SK-N-SH (cell line): ENCODE results near the gene FNDC1. TPM values are rescaled to one million over a fixed set of nuclear protein-coding genes. Genes with fewer than 3 reads are reported as not detected.

Source experiments
- CTCF ChIA-PET: fragments of 300-600, 350-600 bp; formaldehyde crosslinking; extraction: SDS; loops from one replicate; lab custom pipeline; 2021; lab: Yijun Ruan, JAX
- POLR2A ChIA-PET: fragments of 350-600 bp; sonication (Branson Sonifier 250); formaldehyde crosslinking; extraction: SDS; loops from one replicate; lab custom pipeline; 2020; ENCODE audit warnings: antibody characterized with exemption, inconsistent platforms; lab: Yijun Ruan, JAX
- DNase-seq: peaks from one replicate; pipeline ENCODE4 v3.0.0; 2012
- H2AFZ ChIP-seq: fragments of 200-600 bp; sonication (generic); 2 replicates; pipeline ENCODE4 v1.8.1; 2016; ENCODE audit warnings: antibody characterized with exemption, mild to moderate bottlenecking, low read depth
- H3F3A ChIP-seq: fragments of 200-600 bp; sonication (generic); replicated peaks from 2 replicates; pipeline ENCODE3; 2016; ENCODE audit warnings: antibody characterized with exemption, mild to moderate bottlenecking; ENCODE audit not compliant: insufficient read depth
- H3K27ac ChIP-seq, 2 experiments: fragments of 200-500 bp in 1 of 2; fragments of 200-600 bp in 1 of 2; sonication (Bioruptor generic) in 1 of 2; sonication (generic), shearing (Covaris generic) in 1 of 2; 2 replicates each; pipeline versions ENCODE4 v1.5.1 to v1.6.1; 2014 to 2016; ENCODE audit warnings: low read depth in 2 of 2, inconsistent platforms in 1 of 2, low read length in 1 of 2, mild to moderate bottlenecking in 1 of 2, mixed read lengths in 1 of 2
- H3K27me3 ChIP-seq: fragments of 200-600 bp; sonication (generic), shearing (Covaris generic); 2 replicates; pipeline ENCODE4 v1.6.1; 2016; ENCODE audit warnings: mixed run types; ENCODE audit not compliant: insufficient read depth
- H3K36me3 ChIP-seq, 2 experiments: fragments of 200-500 bp in 1 of 2; fragments of 200-600 bp in 1 of 2; sonication (Bioruptor generic) in 1 of 2; sonication (generic) in 1 of 2; replicated peaks in 1 of 2; 2 replicates each; pipeline versions ENCODE3 to v1.5.1; 2014 to 2016; ENCODE audit warnings: low read length in 1 of 2, mild to moderate bottlenecking in 1 of 2; ENCODE audit not compliant: insufficient read depth in 2 of 2, control insufficient read depth in 1 of 2
- H3K4me1 ChIP-seq, 2 experiments: fragments of 200-500 bp in 1 of 2; fragments of 200-600 bp in 1 of 2; sonication (Bioruptor generic) in 1 of 2; sonication (generic), shearing (Covaris generic) in 1 of 2; 2 replicates each; pipeline versions ENCODE4 v1.5.1 to v1.6.1; 2014 to 2016; ENCODE audit warnings: low read depth in 1 of 2, low read length in 1 of 2, mixed run types in 1 of 2; ENCODE audit not compliant: insufficient read depth in 2 of 2, control insufficient read depth in 1 of 2
- H3K4me2 ChIP-seq: fragments of 200-600 bp; sonication (generic), shearing (Covaris generic); 2 replicates; pipeline ENCODE4 v1.6.1; 2017; ENCODE audit warnings: mixed run types
- H3K4me3 ChIP-seq, 2 experiments: fragments of 200-500 bp in 1 of 2; fragments of 200-600 bp in 1 of 2; sonication (Bioruptor generic) in 1 of 2; sonication (generic), shearing (Covaris generic) in 1 of 2; 2 replicates each; pipeline versions ENCODE4 v1.5.1 to v1.8.1; 2014 to 2016; ENCODE audit warnings: low read depth in 2 of 2, inconsistent platforms in 1 of 2, low read length in 1 of 2, mild to moderate bottlenecking in 1 of 2, mixed read lengths in 1 of 2, moderate library complexity in 1 of 2
- H3K79me2 ChIP-seq: fragments of 200-600 bp; sonication (generic); 2 replicates; pipeline ENCODE4 v1.8.1; 2017; ENCODE audit warnings: mild to moderate bottlenecking; ENCODE audit not compliant: insufficient read depth
- H3K9ac ChIP-seq: fragments of 200-600 bp; sonication (generic); 2 replicates; pipeline ENCODE4 v1.6.1; 2017; ENCODE audit warnings: mixed run types
- H3K9me2 ChIP-seq: fragments of 200-600 bp; sonication (generic); 2 replicates; pipeline ENCODE4 v1.6.1; 2017; ENCODE audit warnings: mixed run types
- H3K9me3 ChIP-seq: fragments of 200-600 bp; sonication (generic); 2 replicates; pipeline ENCODE4 v1.6.1; 2017; ENCODE audit warnings: mixed run types, mild to moderate bottlenecking, moderate library complexity
- H4K20me1 ChIP-seq: fragments of 200-600 bp; sonication (generic); 2 replicates; pipeline ENCODE4 v1.6.1; 2017; ENCODE audit warnings: mild to moderate bottlenecking, mixed run types; ENCODE audit not compliant: insufficient read depth
- CHD2 ChIP-seq: fragments of 150-350 bp; IDR thresholded peaks from 2 replicates; pipeline ENCODE4 v1.6.1; 2018; ENCODE audit warnings: low read length; ENCODE audit not compliant: partially characterized antibody
- EP300 ChIP-seq, 2 experiments: IDR thresholded peaks; 2 replicates each; pipeline versions ENCODE4 v1.4.0 to v1.6.1; 2012; ENCODE audit warnings: borderline replicate concordance in 1 of 2, low read depth in 1 of 2, low read length in 1 of 2
- MEF2A ChIP-seq: IDR thresholded peaks from 2 replicates; pipeline ENCODE4 v1.4.0; 2012; ENCODE audit warnings: low read depth, borderline replicate concordance
- NRF1 ChIP-seq: IDR thresholded peaks from 2 replicates; pipeline ENCODE4 v1.6.1; 2012; ENCODE audit warnings: low read depth, mild to moderate bottlenecking, low read length
- POLR2AphosphoS5 ChIP-seq: IDR thresholded peaks from 2 replicates; pipeline ENCODE4 v1.6.1; 2012; ENCODE audit warnings: low read depth, low read length
- RAD21 ChIP-seq: IDR thresholded peaks from 2 replicates; pipeline ENCODE4 v1.6.1; 2012; ENCODE audit warnings: mild to moderate bottlenecking, low read length
- SIN3A ChIP-seq: IDR thresholded peaks from 2 replicates; pipeline ENCODE4 v1.6.1; 2012; ENCODE audit warnings: low read depth, mild to moderate bottlenecking, low read length, moderate library complexity, borderline replicate concordance
- SMC3 ChIP-seq: IDR thresholded peaks from 2 replicates; pipeline ENCODE4 v1.6.1; 2012; ENCODE audit warnings: low read depth, low read length, improper control_type of control experiment
- WGBS: methylation state at CpG from one replicate; pipeline ENCODE4 v1.1.6; 2017; ENCODE audit warnings: low lambda C conversion rate; 5-methylcytosine and 5-hydroxymethylcytosine counted together
- polyA plus RNA-seq, 3 experiments: library from polyadenylated mRNA; depleted of rRNA; stranded (reverse); fragments of >200 nt; gene quantifications; 2 replicates each; pipeline ENCODE4 v1.2.3, GENCODE V29; 2012
- TF ChIP-seq, protein P1 (sequence below): IDR thresholded peaks from 2 replicates; pipeline ENCODE4; 2012
- TF ChIP-seq, protein P2 (sequence below): fragments of 150-350 bp; IDR thresholded peaks from 2 replicates; pipeline ENCODE4 v1.6.1; 2017; ENCODE audit warnings: antibody characterized with exemption, low read length, low read depth, borderline replicate concordance
- TF ChIP-seq, protein P3 (sequence below): fragments of 200-600 bp; sonication (generic); IDR thresholded peaks from 2 replicates; pipeline ENCODE4 v1.6.1; 2017; ENCODE audit warnings: antibody characterized with exemption, mild to moderate bottlenecking, moderate library complexity

Gene FNDC1
- polyA plus RNA-seq, 1 of the 3 experiments (the other 2 are of a cell fraction) = not detected

DNA sequence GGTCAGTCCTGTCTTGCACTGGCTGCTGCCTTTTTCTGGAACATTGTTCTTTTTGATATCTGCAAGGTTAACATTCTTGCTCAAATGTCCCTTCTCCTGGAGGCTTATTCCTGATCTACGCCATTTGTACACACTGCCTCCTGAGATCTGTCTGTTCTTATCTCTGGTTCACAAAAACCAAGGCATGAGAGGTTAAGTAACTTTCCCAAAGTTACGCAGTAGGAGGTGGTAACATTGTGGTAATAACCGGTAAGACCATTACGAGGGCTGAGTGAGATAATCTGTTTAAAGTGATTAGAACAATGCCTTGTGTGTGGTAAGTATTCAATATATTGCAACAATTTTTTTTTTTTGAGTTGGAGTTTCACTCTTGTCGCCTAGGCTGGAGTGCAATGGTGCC, 132.1 kb downstream of the FNDC1 start:
- Histone ChIP-seq H3K27me3 (no peaks in the 10 kb centered on the region; the same call in 1 of the 2 replicates), H3K9ac (no peak overlapping the region), H2AFZ (no peak overlapping the region), H3K9me3 (no peaks in the 10 kb centered on the region), H4K20me1 (no peaks in the 10 kb centered on the region), H3K4me2 (no peak overlapping the region), H3K27ac (no peak overlapping the region), H3K9me2 (no peaks in the 10 kb centered on the region), H3F3A (no peaks in the 10 kb centered on the region), H3K36me3 (no peaks in the 10 kb centered on the region), H3K4me3 (no peak overlapping the region), H3K4me1 (no peaks in the 10 kb centered on the region), H3K79me2 (no peaks in the 10 kb centered on the region)
- ChIA-PET CTCF (no interaction called here), POLR2A (no interaction called here)
- DNase-seq = no peak
- TF ChIP-seq MEF2A (no peak), SMC3 (no peak)
- TF ChIP-seq, protein P1, sequence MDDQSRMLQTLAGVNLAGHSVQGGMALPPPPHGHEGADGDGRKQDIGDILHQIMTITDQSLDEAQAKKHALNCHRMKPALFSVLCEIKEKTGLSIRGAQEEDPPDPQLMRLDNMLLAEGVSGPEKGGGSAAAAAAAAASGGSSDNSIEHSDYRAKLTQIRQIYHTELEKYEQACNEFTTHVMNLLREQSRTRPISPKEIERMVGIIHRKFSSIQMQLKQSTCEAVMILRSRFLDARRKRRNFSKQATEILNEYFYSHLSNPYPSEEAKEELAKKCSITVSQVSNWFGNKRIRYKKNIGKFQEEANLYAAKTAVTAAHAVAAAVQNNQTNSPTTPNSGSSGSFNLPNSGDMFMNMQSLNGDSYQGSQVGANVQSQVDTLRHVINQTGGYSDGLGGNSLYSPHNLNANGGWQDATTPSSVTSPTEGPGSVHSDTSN = no peak
- TF ChIP-seq, protein P2, sequence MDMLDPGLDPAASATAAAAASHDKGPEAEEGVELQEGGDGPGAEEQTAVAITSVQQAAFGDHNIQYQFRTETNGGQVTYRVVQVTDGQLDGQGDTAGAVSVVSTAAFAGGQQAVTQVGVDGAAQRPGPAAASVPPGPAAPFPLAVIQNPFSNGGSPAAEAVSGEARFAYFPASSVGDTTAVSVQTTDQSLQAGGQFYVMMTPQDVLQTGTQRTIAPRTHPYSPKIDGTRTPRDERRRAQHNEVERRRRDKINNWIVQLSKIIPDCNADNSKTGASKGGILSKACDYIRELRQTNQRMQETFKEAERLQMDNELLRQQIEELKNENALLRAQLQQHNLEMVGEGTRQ = no peak
- 50% methylated on average over 5 of the region's 5 CpGs for whole genome bisulfite sequencing

DNA sequence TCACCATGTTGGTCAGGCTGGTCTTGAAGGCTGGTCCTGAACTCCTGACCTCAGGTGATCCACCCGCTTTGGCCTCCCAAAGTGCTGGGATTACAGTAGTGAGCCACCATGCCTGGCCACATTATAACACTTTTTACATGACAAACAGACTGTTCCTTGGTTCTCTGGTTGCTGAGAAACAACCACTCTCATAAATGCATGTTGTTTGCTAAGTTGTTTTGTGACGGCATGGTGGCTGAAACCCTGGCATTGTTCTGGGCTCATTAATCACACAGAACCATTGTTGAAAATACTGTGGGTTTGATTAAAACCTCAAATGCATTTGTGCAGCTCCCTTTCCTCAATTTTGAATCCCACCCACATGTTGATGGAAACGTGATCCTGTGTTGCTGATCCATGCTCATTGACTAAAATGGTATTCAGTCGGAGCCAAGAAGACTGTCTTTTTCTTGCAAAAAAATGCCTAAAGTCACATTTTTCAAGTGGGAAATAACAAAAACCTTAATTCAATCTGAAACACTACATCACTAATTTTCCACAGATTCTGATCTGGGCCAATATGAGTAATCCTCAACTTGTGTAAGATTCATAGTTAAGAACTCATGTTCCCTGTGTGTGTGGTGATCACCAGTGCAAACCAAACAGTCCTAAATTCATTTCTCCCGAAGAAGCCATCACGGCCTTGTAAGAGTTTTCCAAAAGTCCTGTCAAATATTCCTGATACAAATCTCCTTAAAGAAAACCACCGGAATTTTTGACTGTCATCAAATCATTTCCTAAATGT, 132.8 kb downstream of the FNDC1 start:
- Histone ChIP-seq H3K4me3 (no peak overlapping the region), H3K9ac (no peak overlapping the region), H3K36me3 (no peaks in the 10 kb centered on the region), H3K9me2 (no peaks in the 10 kb centered on the region), H3F3A (no peaks in the 10 kb centered on the region), H3K4me2 (no peak overlapping the region), H2AFZ (no peak overlapping the region)
- CTCF ChIA-PET = no interaction called here
- no peak for DNase-seq
- WGBS = 43% methylated on average over 7 of the region's 7 CpGs
- TF ChIP-seq CHD2 (no peak), SIN3A (no peak), RAD21 (no peak), NRF1 (no peak), POLR2AphosphoS5 (no peak), EP300 (IDR thresholded peaks at IDR 0.05; ENCODE audit: borderline replicate concordance in 1 of 2, low read depth in 1 of 2, low read length in 1 of 2) (no peak)
- TF ChIP-seq, protein P3, sequence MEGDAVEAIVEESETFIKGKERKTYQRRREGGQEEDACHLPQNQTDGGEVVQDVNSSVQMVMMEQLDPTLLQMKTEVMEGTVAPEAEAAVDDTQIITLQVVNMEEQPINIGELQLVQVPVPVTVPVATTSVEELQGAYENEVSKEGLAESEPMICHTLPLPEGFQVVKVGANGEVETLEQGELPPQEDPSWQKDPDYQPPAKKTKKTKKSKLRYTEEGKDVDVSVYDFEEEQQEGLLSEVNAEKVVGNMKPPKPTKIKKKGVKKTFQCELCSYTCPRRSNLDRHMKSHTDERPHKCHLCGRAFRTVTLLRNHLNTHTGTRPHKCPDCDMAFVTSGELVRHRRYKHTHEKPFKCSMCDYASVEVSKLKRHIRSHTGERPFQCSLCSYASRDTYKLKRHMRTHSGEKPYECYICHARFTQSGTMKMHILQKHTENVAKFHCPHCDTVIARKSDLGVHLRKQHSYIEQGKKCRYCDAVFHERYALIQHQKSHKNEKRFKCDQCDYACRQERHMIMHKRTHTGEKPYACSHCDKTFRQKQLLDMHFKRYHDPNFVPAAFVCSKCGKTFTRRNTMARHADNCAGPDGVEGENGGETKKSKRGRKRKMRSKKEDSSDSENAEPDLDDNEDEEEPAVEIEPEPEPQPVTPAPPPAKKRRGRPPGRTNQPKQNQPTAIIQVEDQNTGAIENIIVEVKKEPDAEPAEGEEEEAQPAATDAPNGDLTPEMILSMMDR = no peak
- TF ChIP-seq, protein P2 = no peak
- TF ChIP-seq, all 33 proteins: peak for 0
- Histone ChIP-seq H3K9me3 (no peaks in the 10 kb centered on the region), H4K20me1 (no peaks in the 10 kb centered on the region), H3K27me3 (no peaks in the 10 kb centered on the region; the same call in 1 of the 2 replicates), H3K27ac (no peak overlapping the region), H3K4me1 (no peaks in the 10 kb centered on the region), H3K79me2 (no peaks in the 10 kb centered on the region)
- POLR2A ChIA-PET = no interaction called here
